Parathyroid adenoma (tissue), 2 donors: ENCODE data around the gene PHLDB2.

Source experiments
- H2AFZ ChIP-seq: fragments of 300-600 bp; sonication (generic); one replicate; pipeline ENCODE4 v1.7.0; 2017; ENCODE audit warnings: antibody characterized with exemption, mild to moderate bottlenecking
- H3K27ac ChIP-seq: fragments of 300-600 bp; sonication (generic); one replicate; pipeline ENCODE4 v1.7.0; 2017
- H3K27me3 ChIP-seq: fragments of 300-600 bp; sonication (generic); one replicate; pipeline ENCODE4 v1.7.0; 2017; ENCODE audit warnings: low read length; ENCODE audit not compliant: control insufficient read depth, insufficient read depth
- H3K36me3 ChIP-seq: fragments of 300-600 bp; sonication (generic); one replicate; pipeline ENCODE4 v1.7.0; 2017; ENCODE audit warnings: low read length; ENCODE audit not compliant: control insufficient read depth, insufficient read depth
- H3K4me1 ChIP-seq: fragments of 300-600 bp; sonication (generic); one replicate; pipeline ENCODE4 v1.7.0; 2017; ENCODE audit warnings: control low read depth
- H3K4me2 ChIP-seq: fragments of 300-600 bp; sonication (generic); one replicate; pipeline ENCODE4 v1.7.0; 2017; ENCODE audit warnings: low read length
- H3K4me3 ChIP-seq: fragments of 300-600 bp; sonication (generic); one replicate; pipeline ENCODE4 v1.7.0; 2017; ENCODE audit warnings: low read depth, low read length
- H3K79me2 ChIP-seq: fragments of 300-600 bp; sonication (generic); one replicate; pipeline ENCODE4 v1.7.0; 2017; ENCODE audit warnings: control low read depth
- H3K9ac ChIP-seq: fragments of 300-600 bp; sonication (generic); one replicate; pipeline ENCODE4 v1.7.0; 2017; ENCODE audit warnings: mild to moderate bottlenecking
- H3K9me3 ChIP-seq: fragments of 300-600 bp; sonication (generic); one replicate; pipeline ENCODE4 v1.7.0; 2017; ENCODE audit warnings: low read length; ENCODE audit not compliant: control insufficient read depth
- CTCF ChIP-seq: fragments of 300-600 bp; sonication (generic); IDR thresholded peaks from one replicate; pipeline ENCODE4 v1.7.0; 2017; ENCODE audit warnings: antibody characterized with exemption, mild to moderate bottlenecking
- donor health status: primary hyperparathyroidism.

The PHLDB2 gene

GRCh38 chr3:111911446-111911845 is 52.4 kb downstream of the PHLDB2 start:
- Histone ChIP-seq H3K9ac (no peak overlapping the region), H3K27ac (no peak overlapping the region), H3K27me3 (no peaks in the 10 kb centered on the region), H3K9me3 (no peaks in the 10 kb centered on the region), H3K4me2 (no peak overlapping the region), H3K4me1 (no peaks in the 10 kb centered on the region), H3K79me2 (no peaks in the 10 kb centered on the region), H3K36me3 (no peaks in the 10 kb centered on the region), H3K4me3 (no peak overlapping the region), H2AFZ (no peak overlapping the region)
- no peak for TF ChIP-seq CTCF

GRCh38 chr3:111913163-111913763 is 54.2 kb downstream of the PHLDB2 start:
- Histone ChIP-seq H2AFZ (no peak overlapping the region), H3K4me3 (no peak overlapping the region), H3K9me3 (no peaks in the 10 kb centered on the region), H3K27me3 (no peaks in the 10 kb centered on the region), H3K79me2 (no peaks in the 10 kb centered on the region), H3K9ac (no peak overlapping the region), H3K27ac (no peak overlapping the region), H3K4me1 (no peaks in the 10 kb centered on the region), H3K4me2 (no peak overlapping the region), H3K36me3 (no peaks in the 10 kb centered on the region)
- no peak for TF ChIP-seq CTCF

GRCh38 chr3:111915905-111916304 is 56.8 kb downstream of the PHLDB2 start:
- H3K27me3 ChIP-seq, result no peaks in the 10 kb centered on the region
- H3K9ac ChIP-seq, result no peak overlapping the region
- TF ChIP-seq CTCF, result no peak
- no peaks in the 10 kb centered on the region for H3K9me3 ChIP-seq
- no peak overlapping the region for H3K4me2 ChIP-seq
- no peak overlapping the region for H2AFZ ChIP-seq
- H3K36me3 ChIP-seq, result no peaks in the 10 kb centered on the region
- H3K4me1 ChIP-seq, result no peaks in the 10 kb centered on the region
- no peak overlapping the region for H3K27ac ChIP-seq
- H3K79me2 ChIP-seq, result no peaks in the 10 kb centered on the region
- no peak overlapping the region for H3K4me3 ChIP-seq

- H3K27ac ChIP-seq, result no peak overlapping the region
- TF ChIP-seq CTCF, result no peak
- H3K36me3 ChIP-seq, result no peaks in the 10 kb centered on the region
Measured at GRCh38 chr3:111917300-111917699, 58.2 kb downstream of the PHLDB2 start.

GRCh38 chr3:111919370-111920065 is 60.5 kb downstream of the PHLDB2 start:
- no peak overlapping the region for H3K9ac ChIP-seq
- H3K27me3 ChIP-seq, result no peaks in the 10 kb centered on the region
- H3K36me3 ChIP-seq, result no peaks in the 10 kb centered on the region
- no peaks in the 10 kb centered on the region for H3K79me2 ChIP-seq
- no peaks in the 10 kb centered on the region for H3K9me3 ChIP-seq
- H3K4me2 ChIP-seq, result no peak overlapping the region
- TF ChIP-seq CTCF, result no peak
- H3K27ac ChIP-seq, result no peak overlapping the region
- no peak overlapping the region for H3K4me3 ChIP-seq
- no peak overlapping the region for H2AFZ ChIP-seq
- no peaks in the 10 kb centered on the region for H3K4me1 ChIP-seq

More at GRCh38 chr3:111917300-111917699, 58.2 kb downstream of the PHLDB2 start:
- H3K4me3 ChIP-seq, result no peak overlapping the region
- no peaks in the 10 kb centered on the region for H3K9me3 ChIP-seq
- no peak overlapping the region for H3K4me2 ChIP-seq
- no peaks in the 10 kb centered on the region for H3K27me3 ChIP-seq
- H2AFZ ChIP-seq, result no peak overlapping the region
- H3K4me1 ChIP-seq, result no peaks in the 10 kb centered on the region
- no peaks in the 10 kb centered on the region for H3K79me2 ChIP-seq
- H3K9ac ChIP-seq, result no peak overlapping the region
